GM12878 (cell line): ENCODE results near the gene POM121L12. TPM values are rescaled to one million over a fixed set of nuclear protein-coding genes. Genes with fewer than 3 reads are reported as not detected.

Experiments
- ATAC-seq: fragments of 200-7000 bp; cut with Tn5 transposase; 3 replicates; pipeline ENCODE4 v1.9.1; 2020; ENCODE audit warnings: mild to moderate bottlenecking, moderate library complexity
- BruUV-seq: library from RNA; stranded (reverse); fragments of 400-500 nt; replicated peaks from 2 replicates; lab custom pipeline; 2021; lab: Mats Ljungman, UMichigan
- CTCF ChIA-PET: fragments of 300-600 bp; sonication (Branson Sonifier 250); formaldehyde crosslinking; extraction: SDS; loops from one replicate; lab custom pipeline; 2021; ENCODE audit warnings: inconsistent platforms; lab: Yijun Ruan, JAX
- POLR2A ChIA-PET: fragments of 350-600 bp; formaldehyde crosslinking; extraction: SDS; loops from one replicate; lab custom pipeline; 2021; ENCODE audit warnings: inconsistent platforms; lab: Charles Lee
- RAD21 ChIA-PET: fragments of 300-600 bp; sonication (Branson Sonifier 250); formaldehyde crosslinking; loops from one replicate; lab custom pipeline; 2023; ENCODE audit warnings: antibody characterized with exemption; ENCODE audit not compliant: unreplicated experiment; lab: Charles Lee
- SMC1A ChIA-PET: fragments of 300-600 bp; sonication (Branson Sonifier 250); formaldehyde crosslinking; loops from one replicate; lab custom pipeline; 2023; ENCODE audit not compliant: unreplicated experiment, uncharacterized antibody; lab: Charles Lee
- DNase-seq: peaks from one replicate; pipeline ENCODE4 v3.0.0-alpha.2; 2011; ENCODE audit warnings: low read depth, low spot score
- FAIRE-seq: peaks from 3 replicates; lab custom pipeline; 2011; peaks lifted over from hg19 to GRCh38; lab: Jason Lieb, UNC
- H2AFZ ChIP-seq: 2 replicates; pipeline ENCODE4 v1.6.0; 2011; ENCODE audit warnings: low read depth, low read length, control low read depth; ENCODE audit not compliant: control insufficient read depth
- H3K27ac ChIP-seq: 2 replicates; pipeline ENCODE4 v1.5.1; 2011; ENCODE audit warnings: control low read depth; ENCODE audit not compliant: control insufficient read depth, insufficient read depth
- H3K27me3 ChIP-seq, 2 experiments: replicated peaks in 1 of 2; 2 replicates each; pipeline versions ENCODE4 v1.6.0 to v1.6.1; 2011; ENCODE audit warnings: low read length in 1 of 2; ENCODE audit not compliant: control insufficient read depth in 2 of 2, insufficient read depth in 2 of 2
- H3K36me3 ChIP-seq, 2 experiments: 2 replicates each; pipeline ENCODE4 v1.5.1; 2011; ENCODE audit warnings: low read length in 1 of 2; ENCODE audit not compliant: control insufficient read depth in 2 of 2, insufficient read depth in 2 of 2
- H3K4me1 ChIP-seq: 2 replicates; pipeline ENCODE4 v1.6.1; 2011; ENCODE audit warnings: mild to moderate bottlenecking, low read length, moderate library complexity, mixed read lengths; ENCODE audit not compliant: control insufficient read depth, insufficient read depth
- H3K4me2 ChIP-seq: 2 replicates; pipeline ENCODE4 v1.6.0; 2011; ENCODE audit warnings: control low read depth; ENCODE audit not compliant: control insufficient read depth, insufficient read depth
- H3K4me3 ChIP-seq: fragments of 200-600 bp; sonication (generic); 2 replicates; pipeline ENCODE4 v1.5.1; 2016
- H3K79me2 ChIP-seq: 2 replicates; pipeline ENCODE4 v1.6.0; 2011; ENCODE audit warnings: low read length; ENCODE audit not compliant: control insufficient read depth, insufficient read depth
- H3K9ac ChIP-seq: 2 replicates; pipeline ENCODE4 v1.8.0; 2011; ENCODE audit warnings: low read length, control low read depth, mixed read lengths; ENCODE audit not compliant: control insufficient read depth, insufficient read depth
- H3K9me3 ChIP-seq: replicated peaks from 3 replicates; pipeline ENCODE4 v1.5.1; 2011; ENCODE audit warnings: mild to moderate bottlenecking, low read length; ENCODE audit not compliant: control insufficient read depth, insufficient read depth
- H4K20me1 ChIP-seq: 2 replicates; pipeline ENCODE4 v1.6.0; 2011; ENCODE audit not compliant: control insufficient read depth, insufficient read depth
- BCLAF1 ChIP-seq: fragments of 450-650 bp; IDR thresholded peaks from 2 replicates; pipeline ENCODE4 v1.6.1; 2017; ENCODE audit warnings: antibody characterized with exemption, mild to moderate bottlenecking, moderate library complexity
- CBX3 ChIP-seq: fragments of 200-600 bp; sonication (generic); IDR thresholded peaks from 2 replicates; pipeline ENCODE4 v1.6.1; 2016; ENCODE audit warnings: low read depth, borderline replicate concordance
- CHD1 ChIP-seq: IDR thresholded peaks from 2 replicates; pipeline ENCODE4 v1.6.1; 2012; ENCODE audit warnings: low read depth, low read length, improper control_type of control experiment
- CREB1 ChIP-seq: IDR thresholded peaks from 2 replicates; pipeline ENCODE4 v1.6.1; 2012; ENCODE audit warnings: low read depth, mild to moderate bottlenecking, inconsistent platforms
- ESRRA ChIP-seq: IDR thresholded peaks from 2 replicates; pipeline ENCODE4 v1.6.1; 2012; ENCODE audit warnings: mild to moderate bottlenecking, low read length, improper control_type of control experiment
- FOXM1 ChIP-seq: IDR thresholded peaks from 2 replicates; pipeline ENCODE4 v1.6.1; 2012; ENCODE audit warnings: low read depth, mild to moderate bottlenecking, inconsistent platforms, low read length, moderate library complexity
- HCFC1 ChIP-seq: fragments of 150-350 bp; IDR thresholded peaks from 2 replicates; pipeline ENCODE4 v1.6.1; 2014; ENCODE audit warnings: low read length
- IKZF2 ChIP-seq, 2 experiments: fragments of 450-650 bp; IDR thresholded peaks; 2 replicates each; pipeline ENCODE4 v1.6.1; 2017; ENCODE audit warnings: mild to moderate bottlenecking in 2 of 2, moderate library complexity in 2 of 2
- LARP7 ChIP-seq: fragments of 450-650 bp; IDR thresholded peaks from 2 replicates; pipeline ENCODE4 v1.6.1; 2017; ENCODE audit warnings: mild to moderate bottlenecking
- MYC ChIP-seq: IDR thresholded peaks from 2 replicates; pipeline ENCODE4 v1.6.1; 2011; ENCODE audit warnings: mild to moderate bottlenecking, low read length, moderate library complexity, inconsistent platforms; ENCODE audit not compliant: insufficient read depth, insufficient replicate concordance, insufficient read length, severe bottlenecking
- PAX5 ChIP-seq: IDR thresholded peaks from 2 replicates; pipeline ENCODE4 v1.6.1; 2011; ENCODE audit warnings: low read depth, low read length, borderline replicate concordance
- PAX8 ChIP-seq: fragments of 450-650 bp; IDR thresholded peaks from 2 replicates; pipeline ENCODE4 v1.6.1; 2017; ENCODE audit warnings: mild to moderate bottlenecking, moderate library complexity
- POLR2AphosphoS5 ChIP-seq: IDR thresholded peaks from 2 replicates; pipeline ENCODE4 v1.6.1; 2011; ENCODE audit warnings: mild to moderate bottlenecking, low read length, inconsistent platforms
- POU2F2 ChIP-seq: IDR thresholded peaks from 3 replicates; pipeline ENCODE4 v1.6.1; 2011; ENCODE audit warnings: low read depth, mild to moderate bottlenecking, low read length, borderline replicate concordance
- RBBP5 ChIP-seq: fragments of 200-600 bp; sonication (generic); conservative IDR thresholded peaks from 2 replicates; pipeline ENCODE4 v1.6.1; 2016
- REST ChIP-seq: IDR thresholded peaks from 2 replicates; pipeline ENCODE4 v1.6.1; 2012; ENCODE audit warnings: mild to moderate bottlenecking, low read depth, low read length
- SUPT20H ChIP-seq: IDR thresholded peaks from 2 replicates; pipeline ENCODE4 v1.6.1; 2011; ENCODE audit warnings: low read depth, mild to moderate bottlenecking, low read length, moderate library complexity, borderline replicate concordance; ENCODE audit not compliant: control insufficient read depth
- TCF3 ChIP-seq: IDR thresholded peaks from 2 replicates; pipeline ENCODE4 v1.6.1; 2012; ENCODE audit warnings: low read depth, mild to moderate bottlenecking, low read length, borderline replicate concordance; ENCODE audit not compliant: insufficient read depth
- ZNF217 ChIP-seq: fragments of 450-650 bp; IDR thresholded peaks from 2 replicates; pipeline ENCODE4 v1.6.1; 2017; ENCODE audit warnings: antibody characterized with exemption, mild to moderate bottlenecking
- WGBS: methylation state at CpG from one replicate; pipeline ENCODE4 v1.1.6; 2016; ENCODE audit warnings: low lambda C conversion rate; ENCODE audit not compliant: insufficient replicate concordance, insufficient coverage; ENCODE audit errors: missing lambda C conversion rate; 5-methylcytosine and 5-hydroxymethylcytosine counted together
- in situ Hi-C: fragments of 300-500 bp; cut with MboI; formaldehyde crosslinking; loops from 9 replicates; pipeline ENCODE4 v1.14.3; 2018; ENCODE audit warnings: mixed read lengths
- intact Hi-C: fragments of 100-400 bp; cut with micrococcal nuclease; formaldehyde crosslinking; loops from one replicate; pipeline ENCODE4 v1.14.2; 2022; ENCODE audit not compliant: unreplicated experiment
- polyA plus RNA-seq, 11 experiments: library from polyadenylated mRNA; depleted of rRNA in 4 of 11; unstranded in 6 of 11; stranded (reverse) in 5 of 11; fragments of >200 nt; fragmentation: Nextera tagmentation in 4 of 11; fragmentation: Illumina TruSeq in 1 of 11; extraction: Ambion mirVana in 4 of 11; extraction: Trizol in 1 of 11; gene quantifications; 1 replicate in 1 of 11; 2 replicates in 10 of 11; pipeline versions ENCODE4 v1.2.1 to v1.2.3, GENCODE V29; 2011 to 2016; ENCODE audit warnings: inconsistent platforms in 2 of 11, missing spikeins in 2 of 11, low read depth in 1 of 11
- total RNA-seq, 4 experiments: library from RNA; depleted of rRNA in 3 of 4; stranded (reverse); fragments of >200 nt in 3 of 4; fragmentation: Illumina TruSeq in 1 of 4; extraction: Trizol in 1 of 4; gene quantifications; 2 replicates each; pipeline versions ENCODE4 v1.2.1 to v1.2.3, GENCODE V29; 2013 to 2021
- TF ChIP-seq, protein P1 (sequence below): IDR thresholded peaks from 2 replicates; pipeline ENCODE4 v1.6.1; 2011; ENCODE audit warnings: mild to moderate bottlenecking, low read depth, low read length, moderate library complexity; ENCODE audit not compliant: insufficient replicate concordance

Gene POM121L12
- total and polyA plus RNA-seq, 10 of the 15 experiments (the other 5 are each of a cell fraction or from before 2014, with no cell fraction given), result not detected

GRCh38 chr7:53013925-53014324, 21.5 kb upstream of the POM121L12 start:
- Histone ChIP-seq H3K27ac (no peak overlapping the region), H3K36me3 (no peaks in the 10 kb centered on the region), H2AFZ (no peak overlapping the region), H3K4me2 (no peak overlapping the region), H4K20me1 (no peaks in the 10 kb centered on the region), H3K4me3 (no peak overlapping the region), H3K9ac (no peak overlapping the region), H3K9me3 (no peaks in the 10 kb centered on the region; the same call in 2 of the 3 replicates), H3K4me1 (no peaks in the 10 kb centered on the region), H3K27me3 (no peaks in the 10 kb centered on the region), H3K79me2 (no peaks in the 10 kb centered on the region)
- ChIA-PET CTCF (no interaction called here), POLR2A (no interaction called here), SMC1A (no interaction called here), RAD21 (no interaction called here)
- 0% methylated on average over 2 of the region's 2 CpGs for WGBS
- DNase-seq, result no peak
- intact Hi-C loops (no loop called here), in situ Hi-C loops (no loop called here)
- TF ChIP-seq BCLAF1 (no peak), CREB1 (no peak), REST (no peak), LARP7 (no peak), FOXM1 (no peak), TCF3 (no peak), PAX8 (no peak), POLR2AphosphoS5 (no peak), RBBP5 (no peak), PAX5 (no peak), HCFC1 (no peak), POU2F2 (no peak), SUPT20H (no peak), MYC (no peak), CBX3 (no peak), ESRRA (no peak), ZNF217 (no peak), CHD1 (no peak), IKZF2 (IDR thresholded peaks at IDR 0.05) (no peak)
- TF ChIP-seq, protein P1, sequence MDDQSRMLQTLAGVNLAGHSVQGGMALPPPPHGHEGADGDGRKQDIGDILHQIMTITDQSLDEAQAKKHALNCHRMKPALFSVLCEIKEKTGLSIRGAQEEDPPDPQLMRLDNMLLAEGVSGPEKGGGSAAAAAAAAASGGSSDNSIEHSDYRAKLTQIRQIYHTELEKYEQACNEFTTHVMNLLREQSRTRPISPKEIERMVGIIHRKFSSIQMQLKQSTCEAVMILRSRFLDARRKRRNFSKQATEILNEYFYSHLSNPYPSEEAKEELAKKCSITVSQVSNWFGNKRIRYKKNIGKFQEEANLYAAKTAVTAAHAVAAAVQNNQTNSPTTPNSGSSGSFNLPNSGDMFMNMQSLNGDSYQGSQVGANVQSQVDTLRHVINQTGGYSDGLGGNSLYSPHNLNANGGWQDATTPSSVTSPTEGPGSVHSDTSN, result no peak
- no peak for ATAC-seq
- no TSS peak for BruUV-seq
- no peak for FAIRE-seq
